HCT116 (cell line): ENCODE measurements around the gene PKHD1.

ENCODE experiments used
- EZH2 ChIP-seq: fragments of 200-600 bp; sonication (generic); IDR thresholded peaks from 2 replicates; pipeline ENCODE4 v1.6.1; 2017; ENCODE audit warnings: antibody characterized with exemption, mixed run types
- SIN3A ChIP-seq: IDR thresholded peaks from 2 replicates; pipeline ENCODE4 v1.6.1; 2012; ENCODE audit warnings: low read depth
- ZNF274 ChIP-seq: fragments of 200-500 bp; sonication (Bioruptor generic); IDR thresholded peaks from 2 replicates; pipeline ENCODE4 v1.6.1; 2014; ENCODE audit warnings: mild to moderate bottlenecking, low read depth, low read length, inconsistent platforms

DNA sequence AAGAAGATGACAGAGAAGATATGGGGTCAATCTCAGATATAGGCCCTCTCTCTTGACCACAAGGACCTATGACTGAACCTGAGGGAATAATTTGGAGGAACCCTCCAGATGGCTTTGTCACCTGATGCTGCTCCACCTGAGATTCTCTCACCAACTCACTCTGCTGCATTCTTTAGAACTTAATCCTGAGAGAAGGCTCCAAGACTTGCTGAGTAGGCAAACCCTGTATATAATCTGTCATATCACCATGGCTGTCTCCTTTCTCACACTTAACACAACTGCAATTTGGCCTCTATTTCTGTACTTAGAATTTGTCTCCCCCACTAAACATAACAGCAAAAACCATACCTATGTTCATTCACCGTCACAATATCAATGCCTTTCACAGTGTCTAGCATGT is 172.3 kb downstream of the PKHD1 start:
- TF ChIP-seq SIN3A (no peak), ZNF274 (no peak), EZH2 (no peak)
